Neutrophil (primary cell): ENCODE results near the gene INCENP.

Experiments used
- H3K27ac ChIP-seq: fragments of 200-600 bp; sonication (generic); 2 replicates; pipeline ENCODE4 v1.5.1; 2016; ENCODE audit warnings: mild to moderate bottlenecking, moderate library complexity
- H3K27me3 ChIP-seq: fragments of 200-600 bp; sonication (generic); 2 replicates; pipeline ENCODE4 v1.6.0; 2016; ENCODE audit warnings: mild to moderate bottlenecking
- H3K36me3 ChIP-seq: fragments of 200-600 bp; sonication (generic); 2 replicates; pipeline ENCODE4 v1.5.1; 2017
- H3K4me1 ChIP-seq, 2 experiments: fragments of 200-600 bp in 1 of 2; sonication (generic) in 1 of 2; 1 replicate in 1 of 2; 2 replicates in 1 of 2; pipeline versions ENCODE4 v1.5.1 to v1.6.1; 2013 to 2016; ENCODE audit warnings: low read depth in 1 of 2, low read length in 1 of 2, mild to moderate bottlenecking in 1 of 2, moderate library complexity in 1 of 2; ENCODE audit not compliant: control insufficient read depth in 1 of 2, insufficient read depth in 1 of 2
- H3K4me3 ChIP-seq, 2 experiments: fragments of 200-600 bp in 1 of 2; sonication (generic) in 1 of 2; 1 replicate in 1 of 2; 2 replicates in 1 of 2; pipeline ENCODE4 v1.5.1; 2013 to 2016; ENCODE audit warnings: low read depth in 1 of 2, low read length in 1 of 2, mild to moderate bottlenecking in 1 of 2, moderate library complexity in 1 of 2
- H3K9me3 ChIP-seq: fragments of 200-600 bp; sonication (generic); 2 replicates; pipeline ENCODE4 v1.5.1; 2016
- CTCF ChIP-seq: fragments of 200-600 bp; sonication (generic); IDR thresholded peaks from 2 replicates; pipeline ENCODE4 v1.5.1; 2016; ENCODE audit warnings: antibody characterized with exemption

Gene INCENP

GRCh38 chr11:62169935-62170334 is 46.1 kb downstream of the INCENP start:
- H3K27ac ChIP-seq, result no peak overlapping the region

GRCh38 chr11:62171261-62171723 is 47.5 kb downstream of the INCENP start:
- TF ChIP-seq CTCF, result no peak
- Histone ChIP-seq H3K36me3 (no peaks in the 10 kb centered on the region), H3K9me3 (no peaks in the 10 kb centered on the region), H3K27me3 (peaks cover 59% of the 10 kb centered on the region), H3K27ac (no peak overlapping the region), H3K4me1 (no peaks in the 10 kb centered on the region), H3K4me3 (no peak overlapping the region)

More at GRCh38 chr11:62169935-62170334, 46.1 kb downstream of the INCENP start:
- Histone ChIP-seq H3K4me1 (no peaks in the 10 kb centered on the region), H3K27me3 (peaks cover 59% of the 10 kb centered on the region), H3K9me3 (no peaks in the 10 kb centered on the region), H3K36me3 (no peaks in the 10 kb centered on the region), H3K4me3 (no peak overlapping the region)
- no peak for TF ChIP-seq CTCF

GRCh38 chr11:62172294-62172693 is 48.5 kb downstream of the INCENP start:
- no peaks in the 10 kb centered on the region for H3K36me3 ChIP-seq
- H3K27me3 ChIP-seq, result peaks cover 64% of the 10 kb centered on the region
- H3K9me3 ChIP-seq, result no peaks in the 10 kb centered on the region
- TF ChIP-seq CTCF, result no peak
- no peak overlapping the region for H3K4me3 ChIP-seq
- no peak overlapping the region for H3K27ac ChIP-seq
- H3K4me1 ChIP-seq, result no peaks in the 10 kb centered on the region

- peaks cover 40% of the 10 kb centered on the region for H3K27me3 ChIP-seq
- no peak overlapping the region for H3K4me3 ChIP-seq
- no peaks in the 10 kb centered on the region for H3K36me3 ChIP-seq
- H3K9me3 ChIP-seq, result no peaks in the 10 kb centered on the region
- H3K4me1 ChIP-seq, result no peaks in the 10 kb centered on the region
- no peak overlapping the region for H3K27ac ChIP-seq
- TF ChIP-seq CTCF, result no peak
Observed at GRCh38 chr11:62176766-62177165, 53.0 kb downstream of the INCENP start.

GRCh38 chr11:62179995-62180394 is 56.2 kb downstream of the INCENP start:
- no peaks in the 10 kb centered on the region for H3K36me3 ChIP-seq
- no peak for TF ChIP-seq CTCF
- H3K4me3 ChIP-seq, result no peak overlapping the region
- no peaks in the 10 kb centered on the region for H3K9me3 ChIP-seq
- no peaks in the 10 kb centered on the region for H3K4me1 ChIP-seq
- no peak overlapping the region for H3K27ac ChIP-seq
- peaks cover 17% of the 10 kb centered on the region for H3K27me3 ChIP-seq

GRCh38 chr11:62181097-62181496 is 57.3 kb downstream of the INCENP start:
- peaks cover 17% of the 10 kb centered on the region for H3K27me3 ChIP-seq
- no peak overlapping the region for H3K27ac ChIP-seq
- H3K4me3 ChIP-seq, result no peak overlapping the region
- H3K9me3 ChIP-seq, result no peaks in the 10 kb centered on the region
- TF ChIP-seq CTCF, result no peak
- no peaks in the 10 kb centered on the region for H3K4me1 ChIP-seq
- H3K36me3 ChIP-seq, result no peaks in the 10 kb centered on the region
